SK-N-SH (cell line): ENCODE measurements around the gene FAM181A.

Source experiments
- CTCF ChIP-seq: fragments of 200-600 bp; sonication (generic); IDR thresholded peaks from 2 replicates; pipeline ENCODE4 v1.6.1; 2017; ENCODE audit warnings: antibody characterized with exemption, mild to moderate bottlenecking, moderate library complexity
- EP300 ChIP-seq, 2 experiments: IDR thresholded peaks; 2 replicates each; pipeline versions ENCODE4 v1.4.0 to v1.6.1; 2012; ENCODE audit warnings: borderline replicate concordance in 1 of 2, low read depth in 1 of 2, low read length in 1 of 2
- GABPA ChIP-seq: IDR thresholded peaks from 2 replicates; pipeline ENCODE4 v1.4.0; 2012; ENCODE audit warnings: low read depth, mild to moderate bottlenecking
- JUND ChIP-seq: IDR thresholded peaks from 2 replicates; pipeline ENCODE4 v1.4.0; 2012
- NRF1 ChIP-seq: IDR thresholded peaks from 2 replicates; pipeline ENCODE4 v1.6.1; 2012; ENCODE audit warnings: low read depth, mild to moderate bottlenecking, low read length
- RAD21 ChIP-seq: IDR thresholded peaks from 2 replicates; pipeline ENCODE4 v1.6.1; 2012; ENCODE audit warnings: mild to moderate bottlenecking, low read length
- REST ChIP-seq: IDR thresholded peaks from 2 replicates; pipeline ENCODE4 v1.6.1; 2012; ENCODE audit warnings: mild to moderate bottlenecking, low read depth, low read length, moderate library complexity
- SIN3A ChIP-seq: IDR thresholded peaks from 2 replicates; pipeline ENCODE4 v1.6.1; 2012; ENCODE audit warnings: low read depth, mild to moderate bottlenecking, low read length, moderate library complexity, borderline replicate concordance
- TAF1 ChIP-seq: IDR thresholded peaks from 2 replicates; pipeline ENCODE4 v1.6.1; 2012; ENCODE audit warnings: low read depth, mild to moderate bottlenecking, low read length, moderate library complexity, borderline replicate concordance

DNA sequence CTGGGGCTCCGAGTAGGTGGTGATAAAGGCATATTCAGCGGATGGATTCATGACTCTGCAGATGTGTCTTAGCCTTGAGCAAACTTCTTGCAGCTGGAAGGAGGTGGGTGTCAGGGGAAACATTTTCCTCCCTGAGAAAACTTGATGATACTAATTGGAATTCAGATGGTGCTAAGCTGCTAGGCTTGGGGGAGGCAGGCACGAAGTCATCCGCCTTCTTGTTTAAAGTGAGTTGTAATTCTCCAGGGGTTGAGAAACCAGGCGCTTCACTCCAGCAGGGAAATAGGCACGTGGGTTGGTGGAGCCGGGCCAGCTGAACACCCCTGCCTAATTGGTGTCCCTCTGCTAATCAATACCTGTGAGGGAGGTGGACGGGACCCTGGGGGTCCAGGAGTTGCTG lies 48.9 kb upstream of the FAM181A start:
- TF ChIP-seq GABPA, result no peak
- TF ChIP-seq EP300 (IDR thresholded peaks at IDR 0.05; ENCODE audit: borderline replicate concordance in 1 of 2, low read depth in 1 of 2, low read length in 1 of 2), result no peak
- TF ChIP-seq CTCF, result no peak
- TF ChIP-seq SIN3A, result no peak
- TF ChIP-seq TAF1, result no peak
- no peak for TF ChIP-seq JUND
- no peak for TF ChIP-seq REST
- no peak for TF ChIP-seq NRF1
- no peak for TF ChIP-seq RAD21
